HG03432 (cell line): ENCODE results near the gene FBXL17.
"Not testable (repeated sequence)": the region's sequence is repeated elsewhere in the genome, so short reads cannot be mapped to it uniquely, and the experiment has no call there.

Experiments used
- ATAC-seq: cut with Tn5 transposase; IDR thresholded peaks from one replicate; pipeline ENCODE4 v1.9.1; 2021; ENCODE audit warnings: mild to moderate bottlenecking, moderate library complexity; ENCODE audit not compliant: unreplicated experiment

Gene FBXL17

GRCh38 chr5:108315829-108316228 lies 66.1 kb downstream of the FBXL17 start:
- no peak for ATAC-seq

- ATAC-seq, result no peak
Measured at GRCh38 chr5:108312258-108312657, 69.6 kb downstream of the FBXL17 start.

GRCh38 chr5:108311682-108312081 lies 70.2 kb downstream of the FBXL17 start:
- ATAC-seq, result no peak

GRCh38 chr5:108303611-108304010 lies 78.3 kb downstream of the FBXL17 start:
- no peak for ATAC-seq

- no peak for ATAC-seq
Measured at GRCh38 chr5:108303086-108303485, 78.8 kb downstream of the FBXL17 start.

- no peak for ATAC-seq
Measured at GRCh38 chr5:108297042-108297601, 84.8 kb downstream of the FBXL17 start.

- no peak for ATAC-seq
Measured at GRCh38 chr5:108295578-108296368, 86.1 kb downstream of the FBXL17 start.

GRCh38 chr5:108280960-108281569 lies 100.8 kb downstream of the FBXL17 start:
- ATAC-seq, result no peak

GRCh38 chr5:108280248-108280647 lies 101.7 kb downstream of the FBXL17 start:
- no peak for ATAC-seq

- no peak for ATAC-seq
Measured at GRCh38 chr5:108278285-108279240, 103.3 kb downstream of the FBXL17 start.

GRCh38 chr5:108276187-108277050 lies 105.5 kb downstream of the FBXL17 start:
- no peak for ATAC-seq

- ATAC-seq, result not testable (repeated sequence)
Measured at GRCh38 chr5:108274080-108274479, 107.8 kb downstream of the FBXL17 start.

GRCh38 chr5:108271127-108271526 lies 110.8 kb downstream of the FBXL17 start:
- ATAC-seq, result no peak

- ATAC-seq, result no peak
Measured at GRCh38 chr5:108266242-108266641, 115.7 kb downstream of the FBXL17 start.

GRCh38 chr5:108264533-108264932 lies 117.4 kb downstream of the FBXL17 start:
- ATAC-seq, result no peak

- no peak for ATAC-seq
Measured at GRCh38 chr5:108263338-108263737, 118.6 kb downstream of the FBXL17 start.

GRCh38 chr5:108260858-108261170 lies 121.1 kb downstream of the FBXL17 start:
- no peak for ATAC-seq

GRCh38 chr5:108260117-108260857 lies 121.6 kb downstream of the FBXL17 start:
- peak; percentile 92 for ATAC-seq

GRCh38 chr5:108259306-108259705 lies 122.6 kb downstream of the FBXL17 start:
- peak; percentile 51 for ATAC-seq

- ATAC-seq, result no peak
Measured at GRCh38 chr5:108257996-108258395, 123.9 kb downstream of the FBXL17 start.
